Osteocyte (in vitro differentiated cells): ENCODE results near the gene AARS2. TPM values are rescaled to one million over a fixed set of nuclear protein-coding genes. Genes with fewer than 3 reads are reported as not detected.

Source experiments
- DNase-seq: peaks from one replicate; pipeline ENCODE4 v3.0.0; 2021; ENCODE audit warnings: mixed read lengths; ENCODE audit not compliant: unreplicated experiment; ENCODE audit errors: extremely low spot score
- H3K27ac Mint-ChIP-seq: one replicate; pipeline ENCODE4 v1.8.0; 2021; ENCODE audit warnings: mild to moderate bottlenecking, mixed read lengths; ENCODE audit not compliant: unreplicated experiment
- H3K27me3 Mint-ChIP-seq: one replicate; pipeline ENCODE4 v1.8.0; 2021; ENCODE audit warnings: mixed read lengths; ENCODE audit not compliant: unreplicated experiment
- H3K36me3 Mint-ChIP-seq: one replicate; pipeline ENCODE4 v1.8.0; 2021; ENCODE audit warnings: mixed read lengths; ENCODE audit not compliant: unreplicated experiment
- H3K4me1 Mint-ChIP-seq: one replicate; pipeline ENCODE4 v1.8.0; 2021; ENCODE audit warnings: mixed read lengths; ENCODE audit not compliant: unreplicated experiment
- H3K4me3 Mint-ChIP-seq: one replicate; pipeline ENCODE4 v1.8.0; 2021; ENCODE audit warnings: mild to moderate bottlenecking, moderate library complexity, mixed read lengths; ENCODE audit not compliant: unreplicated experiment
- H3K9me3 Mint-ChIP-seq: one replicate; pipeline ENCODE4 v1.8.0; 2021; ENCODE audit warnings: mixed read lengths; ENCODE audit not compliant: unreplicated experiment
- total RNA-seq: library from RNA; stranded (reverse); gene quantifications from 2 replicates; pipeline ENCODE4 v1.2.1, GENCODE V29; 2021
- TF ChIP-seq, protein P1 (sequence below): fragments of 200-600 bp; sonication (generic); IDR thresholded peaks from 2 replicates; pipeline ENCODE4 v1.5.0; 2021; ENCODE audit warnings: antibody characterized with exemption, mild to moderate bottlenecking, moderate library complexity

The AARS2 gene
- total RNA-seq, 1 donor from 2014 or later: 13.2 TPM

- peaks cover 75% of the 10 kb centered on the region for H3K27me3 Mint-ChIP-seq
- no peak for DNase-seq
- H3K4me3 Mint-ChIP-seq: no peak overlapping the region
- TF ChIP-seq, protein P1, sequence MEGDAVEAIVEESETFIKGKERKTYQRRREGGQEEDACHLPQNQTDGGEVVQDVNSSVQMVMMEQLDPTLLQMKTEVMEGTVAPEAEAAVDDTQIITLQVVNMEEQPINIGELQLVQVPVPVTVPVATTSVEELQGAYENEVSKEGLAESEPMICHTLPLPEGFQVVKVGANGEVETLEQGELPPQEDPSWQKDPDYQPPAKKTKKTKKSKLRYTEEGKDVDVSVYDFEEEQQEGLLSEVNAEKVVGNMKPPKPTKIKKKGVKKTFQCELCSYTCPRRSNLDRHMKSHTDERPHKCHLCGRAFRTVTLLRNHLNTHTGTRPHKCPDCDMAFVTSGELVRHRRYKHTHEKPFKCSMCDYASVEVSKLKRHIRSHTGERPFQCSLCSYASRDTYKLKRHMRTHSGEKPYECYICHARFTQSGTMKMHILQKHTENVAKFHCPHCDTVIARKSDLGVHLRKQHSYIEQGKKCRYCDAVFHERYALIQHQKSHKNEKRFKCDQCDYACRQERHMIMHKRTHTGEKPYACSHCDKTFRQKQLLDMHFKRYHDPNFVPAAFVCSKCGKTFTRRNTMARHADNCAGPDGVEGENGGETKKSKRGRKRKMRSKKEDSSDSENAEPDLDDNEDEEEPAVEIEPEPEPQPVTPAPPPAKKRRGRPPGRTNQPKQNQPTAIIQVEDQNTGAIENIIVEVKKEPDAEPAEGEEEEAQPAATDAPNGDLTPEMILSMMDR: no peak
- H3K36me3 Mint-ChIP-seq: no peaks in the 10 kb centered on the region
- no peak overlapping the region for H3K27ac Mint-ChIP-seq
- no peaks in the 10 kb centered on the region for H3K9me3 Mint-ChIP-seq
- H3K4me1 Mint-ChIP-seq: no peaks in the 10 kb centered on the region
Observed at GRCh38 chr6:44291841-44292240, 21.3 kb downstream of the AARS2 start.

- Mint-ChIP-seq H3K4me1 (no peaks in the 10 kb centered on the region), H3K36me3 (no peaks in the 10 kb centered on the region), H3K9me3 (no peaks in the 10 kb centered on the region), H3K27ac (no peak overlapping the region), H3K27me3 (peaks cover 66% of the 10 kb centered on the region), H3K4me3 (no peak overlapping the region)
- TF ChIP-seq, protein P1: no peak
- DNase-seq: no peak
Observed at GRCh38 chr6:44289726-44290260, 23.4 kb downstream of the AARS2 start.

DNA sequence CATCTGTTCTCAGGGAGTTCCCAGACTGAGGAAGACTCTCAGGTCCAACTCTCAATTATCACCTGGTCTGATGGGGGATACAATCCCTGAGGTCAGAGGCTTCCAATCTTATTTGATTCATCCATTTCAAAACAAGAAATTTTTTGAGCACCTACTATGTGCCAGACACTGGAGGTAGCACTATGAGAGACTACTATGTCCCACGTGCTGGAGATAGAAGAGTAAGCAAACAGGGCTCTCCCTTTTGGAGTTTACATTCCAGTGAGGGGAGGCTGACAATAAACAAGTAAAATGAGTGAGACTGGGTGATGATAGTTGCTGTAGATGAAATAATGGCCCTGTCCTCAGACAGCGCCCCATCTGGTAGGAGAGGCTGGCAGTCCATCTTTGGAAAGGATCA, 26.4 kb downstream of the AARS2 start:
- H3K36me3 Mint-ChIP-seq: no peaks in the 10 kb centered on the region
- DNase-seq: no peak
- no peak overlapping the region for H3K27ac Mint-ChIP-seq

DNA sequence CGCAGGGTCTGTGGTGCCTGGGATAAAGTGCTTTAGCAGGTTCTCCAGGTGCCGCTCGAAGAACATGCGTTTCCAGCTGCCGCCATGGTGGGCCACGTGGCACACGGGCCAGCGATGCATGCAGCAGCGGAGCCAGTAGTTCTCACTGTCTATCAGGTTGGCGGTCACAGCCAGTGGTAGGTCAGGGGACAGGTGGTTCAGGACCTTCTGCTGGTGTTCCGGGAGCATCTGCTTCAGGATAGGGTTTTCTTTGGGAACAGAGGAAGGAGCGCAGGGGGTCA, 26.9 kb downstream of the AARS2 start:
- Mint-ChIP-seq H3K27me3 (peaks cover 62% of the 10 kb centered on the region), H3K9me3 (no peaks in the 10 kb centered on the region), H3K36me3 (no peaks in the 10 kb centered on the region), H3K4me1 (no peaks in the 10 kb centered on the region), H3K27ac (no peak overlapping the region), H3K4me3 (no peak overlapping the region)
- TF ChIP-seq, protein P1: no peak
- DNase-seq: no peak

More for the DNA sequence above, 26.4 kb downstream of the AARS2 start:
- peaks cover 67% of the 10 kb centered on the region for H3K27me3 Mint-ChIP-seq
- H3K9me3 Mint-ChIP-seq: no peaks in the 10 kb centered on the region
- TF ChIP-seq, protein P1: no peak
- no peak overlapping the region for H3K4me3 Mint-ChIP-seq
- H3K4me1 Mint-ChIP-seq: no peaks in the 10 kb centered on the region

DNA sequence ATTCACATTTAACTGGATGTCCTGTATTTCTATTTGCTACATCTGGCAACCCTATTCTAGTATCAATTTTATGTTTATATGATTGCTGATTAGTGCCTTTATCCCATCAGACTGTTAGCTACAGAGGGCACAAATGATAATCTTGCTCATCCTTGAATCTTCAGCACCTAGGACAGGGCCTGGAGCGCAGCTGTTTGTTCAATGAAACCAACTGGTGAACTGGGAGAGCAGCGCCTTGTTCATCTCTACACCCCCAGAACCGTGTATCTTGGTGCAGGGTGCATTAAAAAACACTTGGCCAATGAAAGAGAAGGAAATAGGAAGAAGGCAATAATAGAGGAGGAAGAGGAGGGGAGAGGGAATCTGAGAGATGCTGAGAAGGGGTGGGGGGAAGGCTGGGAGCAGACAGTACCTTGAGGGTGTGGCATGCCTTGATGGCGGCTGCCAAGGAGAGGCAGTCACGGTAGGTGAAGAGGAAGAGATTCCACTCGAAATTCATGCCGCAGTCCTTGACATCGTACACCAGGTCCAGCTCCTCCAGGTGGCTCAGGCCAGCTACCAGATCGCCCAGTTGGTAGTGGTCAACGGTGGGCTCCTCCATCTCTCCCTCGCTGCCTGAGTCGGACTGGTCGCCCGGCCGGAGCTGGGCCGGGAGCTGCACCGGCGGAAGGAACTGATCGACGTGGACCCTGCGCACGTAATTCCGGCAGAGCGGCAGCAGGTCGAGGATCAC, 27.4 kb downstream of the AARS2 start:
- TF ChIP-seq, protein P1: no peak
- DNase-seq: no peak
- Mint-ChIP-seq H3K27me3 (peaks cover 59% of the 10 kb centered on the region), H3K36me3 (no peaks in the 10 kb centered on the region), H3K27ac (no peak overlapping the region), H3K4me1 (no peaks in the 10 kb centered on the region), H3K4me3 (no peak overlapping the region), H3K9me3 (no peaks in the 10 kb centered on the region)
